Measurements from ENCODE around the gene GRM1.

The GRM1 gene

GRCh38 chr6:146133866-146134265 is 105.0 kb downstream of the GRM1 start:
- TF ChIP-seq CSRNP3 (CRISPR knock-in tag; IDR thresholded peaks at IDR 0.05) (no peak), POU6F1 (CRISPR knock-in tag; IDR thresholded peaks at IDR 0.05; ENCODE audit: borderline replicate concordance, low read depth) (no peak), TCF4 (CRISPR knock-in tag; IDR thresholded peaks at IDR 0.05; ENCODE audit: borderline replicate concordance) (no peak), TOX (CRISPR knock-in tag; IDR thresholded peaks at IDR 0.05; ENCODE audit: borderline replicate concordance) (no peak), TSHZ2 (CRISPR knock-in tag; IDR thresholded peaks at IDR 0.05) (no peak), PATZ1 (CRISPR knock-in tag; IDR thresholded peaks at IDR 0.05; ENCODE audit: borderline replicate concordance) (no peak), CSDC2 (CRISPR knock-in tag; IDR thresholded peaks at IDR 0.05) (no peak), ZFP30 (CRISPR knock-in tag; IDR thresholded peaks at IDR 0.05) (no peak), PPARA (CRISPR knock-in tag; IDR thresholded peaks at IDR 0.05; ENCODE audit: borderline replicate concordance) (no peak), RARB (CRISPR knock-in tag; IDR thresholded peaks at IDR 0.05) (no peak), GLIS3 (CRISPR knock-in tag; IDR thresholded peaks at IDR 0.05) (no peak), ZNF70 (CRISPR knock-in tag; IDR thresholded peaks at IDR 0.05) (no peak), ZNF8 (CRISPR knock-in tag; IDR thresholded peaks at IDR 0.05) (no peak)
- no peak for ATAC-seq

GRCh38 chr6:146135167-146135566 is 106.3 kb downstream of the GRM1 start:
- TF ChIP-seq TSHZ2 (CRISPR knock-in tag; IDR thresholded peaks at IDR 0.05) (no peak), PATZ1 (CRISPR knock-in tag; IDR thresholded peaks at IDR 0.05; ENCODE audit: borderline replicate concordance) (no peak), CREB5 (CRISPR knock-in tag; IDR thresholded peaks at IDR 0.05; ENCODE audit: low read depth) (no peak), ZNF565 (CRISPR knock-in tag; conservative IDR thresholded peaks at IDR 0.05; ENCODE audit: low read depth) (no peak), TCF4 (CRISPR knock-in tag; IDR thresholded peaks at IDR 0.05; ENCODE audit: borderline replicate concordance) (no peak), ZNF70 (CRISPR knock-in tag; IDR thresholded peaks at IDR 0.05) (no peak), SNAI2 (CRISPR knock-in tag; IDR thresholded peaks at IDR 0.05) (no peak), ISL1 (CRISPR knock-in tag; IDR thresholded peaks at IDR 0.05) (no peak), POU6F1 (CRISPR knock-in tag; IDR thresholded peaks at IDR 0.05; ENCODE audit: borderline replicate concordance, low read depth) (no peak), TOX (CRISPR knock-in tag; IDR thresholded peaks at IDR 0.05; ENCODE audit: borderline replicate concordance) (no peak), PPARA (CRISPR knock-in tag; IDR thresholded peaks at IDR 0.05; ENCODE audit: borderline replicate concordance) (no peak), ZNF8 (CRISPR knock-in tag; IDR thresholded peaks at IDR 0.05) (no peak), CSRNP3 (CRISPR knock-in tag; IDR thresholded peaks at IDR 0.05) (no peak), ZC3H10 (CRISPR knock-in tag; IDR thresholded peaks at IDR 0.05) (no peak), BACH2 (CRISPR knock-in tag; IDR thresholded peaks at IDR 0.05; ENCODE audit: borderline replicate concordance) (no peak), ESRRG (CRISPR knock-in tag; IDR thresholded peaks at IDR 0.05) (no peak), ZFP3 (CRISPR knock-in tag; IDR thresholded peaks at IDR 0.05) (no peak)
- ATAC-seq: no peak

Measured in SK-N-SH treated with all-trans-retinoic acid at 6 μM for 48 hours (cell line).